OCI-LY3 (cell line): Measurements from ENCODE around the gene ANKS1B.

Source experiments
- EZH2phosphoT487 ChIP-seq: fragments of 200-600 bp; shearing (Covaris generic); IDR thresholded peaks from 2 replicates; pipeline ENCODE4 v1.6.1; 2018; ENCODE audit warnings: antibody characterized with exemption, mixed run types, low read depth
- TF ChIP-seq, protein P1 (sequence below): fragments of 200-600, 300-600 bp; sonication (generic); IDR thresholded peaks from 2 replicates; pipeline ENCODE4 v1.5.1; 2014; ENCODE audit warnings: antibody characterized with exemption, low read length, low read depth

DNA sequence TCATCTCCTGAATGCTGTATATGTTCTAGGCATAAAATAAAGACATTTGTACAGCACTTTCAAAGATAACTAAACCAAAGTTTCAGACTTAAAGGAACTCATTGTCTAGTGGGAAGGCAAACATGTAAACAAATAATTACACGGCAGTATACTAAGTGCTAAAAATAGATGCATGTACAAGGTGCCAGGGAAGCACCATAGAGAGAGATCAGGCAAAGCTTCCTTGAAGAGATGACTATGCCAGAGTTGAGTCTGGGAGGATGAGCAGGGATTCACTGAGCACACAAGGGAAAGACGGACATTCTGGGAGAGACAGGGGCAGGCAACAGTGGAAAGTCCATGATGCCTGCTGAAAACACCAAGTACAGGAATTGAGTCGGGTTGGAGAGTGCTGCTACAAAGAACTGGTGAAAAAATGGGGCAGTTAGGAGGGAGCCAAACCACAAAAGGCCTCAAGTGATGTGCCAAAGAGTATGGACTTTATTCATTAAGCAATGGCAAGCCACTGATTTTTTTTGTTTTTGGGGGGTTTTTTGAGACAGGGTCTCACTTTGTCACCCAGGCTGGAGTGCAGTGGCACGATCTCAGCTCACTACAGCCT, 26.8 kb downstream of the ANKS1B start:
- TF ChIP-seq, protein P1, sequence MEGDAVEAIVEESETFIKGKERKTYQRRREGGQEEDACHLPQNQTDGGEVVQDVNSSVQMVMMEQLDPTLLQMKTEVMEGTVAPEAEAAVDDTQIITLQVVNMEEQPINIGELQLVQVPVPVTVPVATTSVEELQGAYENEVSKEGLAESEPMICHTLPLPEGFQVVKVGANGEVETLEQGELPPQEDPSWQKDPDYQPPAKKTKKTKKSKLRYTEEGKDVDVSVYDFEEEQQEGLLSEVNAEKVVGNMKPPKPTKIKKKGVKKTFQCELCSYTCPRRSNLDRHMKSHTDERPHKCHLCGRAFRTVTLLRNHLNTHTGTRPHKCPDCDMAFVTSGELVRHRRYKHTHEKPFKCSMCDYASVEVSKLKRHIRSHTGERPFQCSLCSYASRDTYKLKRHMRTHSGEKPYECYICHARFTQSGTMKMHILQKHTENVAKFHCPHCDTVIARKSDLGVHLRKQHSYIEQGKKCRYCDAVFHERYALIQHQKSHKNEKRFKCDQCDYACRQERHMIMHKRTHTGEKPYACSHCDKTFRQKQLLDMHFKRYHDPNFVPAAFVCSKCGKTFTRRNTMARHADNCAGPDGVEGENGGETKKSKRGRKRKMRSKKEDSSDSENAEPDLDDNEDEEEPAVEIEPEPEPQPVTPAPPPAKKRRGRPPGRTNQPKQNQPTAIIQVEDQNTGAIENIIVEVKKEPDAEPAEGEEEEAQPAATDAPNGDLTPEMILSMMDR: no peak
- no peak for TF ChIP-seq EZH2phosphoT487
